ENCODE results near the gene TPPP.
"Not testable (repeated sequence)": the region's sequence is repeated elsewhere in the genome, so short reads cannot be mapped to it uniquely, and the experiment has no call there.

TPPP gene

DNA sequence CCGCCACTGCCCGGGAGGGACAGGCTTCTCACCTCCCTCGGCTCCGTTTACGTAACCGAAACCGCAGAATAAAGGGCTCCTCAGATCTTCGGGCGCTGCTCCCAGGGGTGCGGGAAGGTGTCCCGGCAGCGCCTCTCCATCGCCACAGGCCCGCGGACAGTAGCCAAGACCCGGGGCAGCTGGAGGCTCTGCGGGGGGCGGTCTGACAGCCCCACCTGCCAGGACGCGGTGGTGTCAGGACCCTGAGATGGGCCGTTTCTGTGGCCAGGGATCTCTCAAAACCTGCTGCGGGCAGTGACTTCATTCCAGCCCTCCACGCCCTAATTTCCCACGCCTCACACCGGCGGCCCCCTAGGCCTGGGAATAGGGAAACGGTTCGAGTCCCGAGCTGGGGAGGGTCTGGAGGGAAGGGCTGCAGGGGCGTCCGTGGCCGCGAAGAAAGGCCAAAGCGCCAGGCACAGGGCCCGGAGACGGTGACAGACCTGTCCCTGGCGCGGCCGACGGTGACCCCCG lies 567 bp downstream of the TPPP start:
- DNase-seq (ENCODE audit: low spot score) = not testable (repeated sequence)

- DNase-seq (ENCODE audit: low spot score) = no peak
Measured at GRCh38 chr5:691817-692528, 1.2 kb downstream of the TPPP start.

DNA sequence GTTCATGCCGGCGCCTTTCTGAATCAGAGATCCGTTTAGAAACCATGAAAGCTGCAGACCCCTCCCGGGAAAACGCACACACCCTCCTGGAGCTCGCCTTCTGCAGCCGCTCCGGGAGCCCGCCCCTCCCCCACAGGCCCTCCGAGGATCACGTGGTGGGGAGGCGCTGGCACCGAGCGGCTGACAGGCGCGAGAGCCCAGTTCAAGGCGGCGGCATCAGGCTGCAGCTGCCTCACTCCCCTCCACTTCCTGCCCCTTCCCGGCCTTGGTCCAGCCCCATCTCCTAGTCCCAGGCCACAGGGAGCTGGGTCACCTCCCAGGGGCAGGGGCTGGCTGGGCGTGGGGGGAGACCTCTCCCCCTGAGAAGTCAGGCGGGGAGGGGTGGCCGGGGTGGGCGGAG lies 2.1 kb downstream of the TPPP start:
- not testable (repeated sequence) for DNase-seq (ENCODE audit: low spot score)

DNA sequence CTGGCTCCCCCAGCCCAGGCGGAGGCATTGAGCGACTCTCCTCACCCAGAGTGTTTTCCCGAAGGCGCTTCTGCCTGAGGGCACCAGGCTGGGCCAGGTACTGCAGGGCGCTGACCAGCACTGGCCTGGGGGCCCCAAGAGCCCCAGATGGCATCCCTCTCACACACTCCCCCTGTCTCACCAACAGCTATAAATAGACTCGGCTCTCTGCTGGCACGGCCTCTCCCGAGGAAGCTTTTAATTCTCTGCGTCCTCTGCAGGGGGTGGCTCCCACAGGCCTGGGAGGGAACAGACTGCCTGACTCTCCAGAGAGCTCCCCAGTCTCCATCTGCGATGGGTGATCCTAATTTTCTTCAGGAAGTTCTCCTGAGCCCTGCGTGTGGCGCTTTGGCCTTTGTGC lies 2.9 kb downstream of the TPPP start:
- not testable (repeated sequence) for DNase-seq (ENCODE audit: low spot score)

- not testable (repeated sequence) for DNase-seq (ENCODE audit: low spot score)
Measured at GRCh38 chr5:688348-689010, 4.7 kb downstream of the TPPP start.

GRCh38 chr5:686936-687335 lies 6.2 kb downstream of the TPPP start:
- not testable (repeated sequence) for DNase-seq (ENCODE audit: low spot score)

DNA sequence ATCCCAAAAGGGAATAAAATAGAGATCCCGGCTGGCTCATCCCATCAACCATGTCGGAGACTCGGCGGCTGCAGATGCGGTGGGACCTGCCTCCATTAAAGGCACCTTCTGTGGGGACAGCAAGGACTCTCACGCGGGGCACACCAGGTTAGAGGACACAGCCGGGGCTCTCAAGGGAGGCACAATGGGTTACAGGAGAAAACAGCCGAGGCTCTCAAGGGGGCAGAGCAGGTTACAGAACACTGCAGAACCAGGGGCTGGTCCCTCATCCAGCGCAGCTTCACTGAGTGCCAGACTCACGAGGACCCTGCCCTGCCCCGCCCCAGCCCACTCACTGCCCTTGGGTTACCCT lies 7.0 kb downstream of the TPPP start:
- DNase-seq (ENCODE audit: low spot score) = not testable (repeated sequence)

DNA sequence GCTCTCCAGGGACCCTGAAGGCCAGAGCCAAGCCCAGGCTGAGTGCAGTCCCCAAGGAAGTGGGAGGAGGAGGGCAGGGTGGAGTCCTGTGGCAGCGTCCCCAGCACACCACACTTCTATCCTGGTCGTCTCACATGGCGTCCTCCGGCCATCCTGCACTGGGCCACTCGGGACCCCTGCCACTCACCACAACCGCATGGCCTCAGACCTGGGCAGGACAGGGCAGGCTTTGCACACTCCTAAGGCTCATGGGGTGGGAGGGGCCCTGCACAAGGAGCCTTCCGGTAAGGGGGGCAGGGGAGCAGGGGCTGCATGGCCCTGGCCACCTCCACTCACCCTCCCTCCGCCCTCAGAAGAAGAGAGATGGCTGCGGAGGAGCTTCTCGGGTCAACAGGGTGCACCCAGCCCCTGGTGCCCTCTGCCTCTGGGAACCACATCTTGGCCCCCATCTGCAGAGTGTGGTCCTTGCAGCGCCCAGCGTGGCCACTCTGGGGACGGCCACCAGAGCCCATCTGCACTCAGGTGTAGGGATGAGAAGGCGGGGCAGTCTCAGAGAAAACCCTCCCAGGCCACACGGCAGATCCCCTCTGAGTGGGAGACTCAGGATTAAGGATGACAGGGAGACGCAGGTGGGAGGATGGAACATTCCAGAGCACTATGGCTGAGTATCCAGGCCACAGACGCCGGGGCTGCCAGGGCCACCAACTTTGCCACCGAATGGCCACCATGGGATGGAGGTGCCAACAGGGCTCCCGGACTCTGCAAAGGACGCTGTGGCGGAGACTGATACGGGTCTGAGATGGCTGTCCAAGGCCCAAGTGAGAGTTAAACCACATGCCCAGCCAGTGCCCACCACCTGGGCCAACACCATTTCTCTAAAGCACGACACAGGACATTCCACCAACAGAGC lies 7.6 kb downstream of the TPPP start:
- no peak for DNase-seq (ENCODE audit: low spot score)

DNA sequence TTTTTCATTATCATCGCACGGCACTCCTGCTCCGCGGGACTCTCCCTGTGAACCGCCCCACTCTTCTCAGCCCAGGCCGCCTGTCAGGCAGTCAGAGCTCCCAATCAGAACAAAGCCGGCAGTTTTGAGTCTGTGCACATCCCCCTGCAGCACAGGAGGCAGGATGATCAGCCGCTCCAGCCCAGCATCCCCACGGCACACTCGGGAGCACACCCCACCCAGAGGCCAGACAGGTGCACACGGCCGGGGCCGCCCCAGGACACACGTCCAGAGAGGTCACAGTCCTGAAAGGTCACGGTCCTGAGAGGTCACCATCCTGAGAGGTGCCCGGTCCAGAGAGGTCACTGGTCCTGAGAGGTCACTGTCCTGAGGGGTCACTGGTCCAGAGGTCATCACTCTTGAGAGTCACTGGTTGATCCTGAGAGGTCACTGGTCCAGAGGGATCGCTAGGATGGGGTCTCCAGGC lies 8.4 kb downstream of the TPPP start:
- no peak for DNase-seq (ENCODE audit: low spot score)

- no peak for DNase-seq (ENCODE audit: low spot score)
Measured at GRCh38 chr5:683551-684481, 9.3 kb downstream of the TPPP start.

- DNase-seq (ENCODE audit: low spot score) = not testable (repeated sequence)
Measured at GRCh38 chr5:682651-683358, 10.3 kb downstream of the TPPP start.

DNA sequence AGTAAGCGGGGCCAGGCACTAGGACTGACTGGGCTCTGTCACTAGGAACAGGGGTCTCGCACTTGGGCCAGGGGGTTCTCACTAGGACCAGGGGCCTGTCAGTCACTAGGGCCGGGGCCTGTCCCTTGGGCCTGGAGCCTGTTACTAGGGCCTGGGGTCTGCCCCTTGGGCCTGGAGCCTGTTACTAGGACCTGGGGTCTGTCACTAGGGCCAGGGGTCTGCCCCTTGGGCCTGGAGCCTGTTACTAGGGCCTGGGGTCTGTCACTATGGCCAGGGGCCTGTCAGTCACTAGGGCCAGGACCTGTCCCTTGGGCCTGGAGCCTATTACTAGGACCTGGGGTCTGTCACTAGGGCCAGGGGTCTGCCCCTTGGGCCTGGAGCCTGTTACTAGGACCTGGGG lies 10.9 kb downstream of the TPPP start:
- DNase-seq (ENCODE audit: low spot score) = not testable (repeated sequence)

DNA sequence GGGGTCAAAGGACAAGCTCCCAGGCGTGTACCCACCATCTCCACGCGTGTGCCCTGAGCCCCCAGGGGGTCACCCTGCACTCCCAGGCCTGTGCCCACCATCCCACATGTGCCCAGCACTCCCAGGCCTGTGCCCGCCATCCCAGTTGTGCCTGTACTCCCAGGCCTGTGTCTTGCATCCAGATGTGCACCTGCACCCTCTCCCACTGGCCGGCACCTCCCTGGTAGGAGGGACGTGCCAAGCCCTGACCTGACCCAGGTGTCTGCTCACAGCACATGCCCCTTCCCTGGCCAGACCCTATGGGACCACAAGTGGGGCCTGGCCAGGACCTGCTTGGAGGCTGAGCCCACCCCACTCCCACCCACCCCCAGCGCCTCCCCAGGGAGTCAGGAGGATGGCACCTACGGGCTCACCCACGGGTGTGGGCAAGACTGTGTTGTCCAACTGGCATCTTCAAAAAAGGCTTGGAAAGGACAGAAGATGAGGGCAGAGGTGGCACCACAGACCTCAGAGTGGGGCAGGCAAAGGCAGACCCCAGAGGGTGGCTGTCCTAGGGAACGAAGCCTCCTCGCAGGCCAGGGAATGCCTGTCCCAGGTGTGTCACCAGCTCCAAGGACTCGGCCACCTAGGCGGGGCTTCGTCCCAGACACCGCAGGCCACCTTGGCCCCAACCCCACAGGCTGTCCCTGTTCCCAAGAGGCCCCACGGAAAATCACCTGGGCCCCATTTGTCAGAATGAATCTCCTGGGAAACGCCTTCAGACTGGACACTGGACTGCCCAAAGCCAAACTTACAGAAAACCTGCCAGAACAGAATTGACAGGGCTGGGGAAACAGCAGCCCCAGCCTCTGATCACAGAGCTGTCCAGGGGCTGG lies 11.6 kb downstream of the TPPP start:
- not testable (repeated sequence) for DNase-seq (ENCODE audit: low spot score)

GRCh38 chr5:680836-681235 lies 12.3 kb downstream of the TPPP start:
- DNase-seq (ENCODE audit: low spot score) = not testable (repeated sequence)

DNA sequence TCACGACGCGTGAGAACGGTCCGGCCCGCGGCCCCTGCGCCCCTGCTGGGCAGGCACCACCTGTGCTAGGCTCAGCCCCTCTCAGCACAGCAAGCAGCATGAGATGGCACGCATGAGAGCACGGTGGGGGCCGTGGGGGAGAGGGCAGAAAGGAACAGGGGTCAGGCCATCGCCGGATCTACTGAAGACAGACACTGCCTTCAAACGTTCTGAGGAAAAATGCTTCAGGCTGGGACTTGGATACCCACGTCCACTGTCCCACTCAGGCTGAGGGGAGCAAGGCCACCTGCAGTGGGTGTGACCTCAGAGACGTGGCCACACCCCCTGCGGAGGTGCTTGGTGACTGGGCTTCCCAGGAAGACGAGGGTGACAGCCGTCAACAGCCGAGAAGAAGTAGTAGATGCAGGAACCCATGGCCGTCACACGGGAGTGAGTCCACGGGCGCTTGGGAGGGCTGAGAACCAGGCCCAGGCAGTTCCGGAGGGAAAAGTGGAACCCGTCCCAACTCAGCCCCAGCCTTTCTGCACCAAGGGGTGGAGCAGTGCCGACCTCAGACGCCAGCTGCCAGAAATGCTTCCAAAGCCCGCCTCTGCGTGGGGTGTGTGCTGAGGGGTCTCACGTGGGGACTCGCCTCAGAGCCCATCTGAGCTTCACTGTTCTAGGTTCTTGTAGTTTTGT lies 12.9 kb downstream of the TPPP start:
- DNase-seq (ENCODE audit: low spot score) = not testable (repeated sequence)

DNA sequence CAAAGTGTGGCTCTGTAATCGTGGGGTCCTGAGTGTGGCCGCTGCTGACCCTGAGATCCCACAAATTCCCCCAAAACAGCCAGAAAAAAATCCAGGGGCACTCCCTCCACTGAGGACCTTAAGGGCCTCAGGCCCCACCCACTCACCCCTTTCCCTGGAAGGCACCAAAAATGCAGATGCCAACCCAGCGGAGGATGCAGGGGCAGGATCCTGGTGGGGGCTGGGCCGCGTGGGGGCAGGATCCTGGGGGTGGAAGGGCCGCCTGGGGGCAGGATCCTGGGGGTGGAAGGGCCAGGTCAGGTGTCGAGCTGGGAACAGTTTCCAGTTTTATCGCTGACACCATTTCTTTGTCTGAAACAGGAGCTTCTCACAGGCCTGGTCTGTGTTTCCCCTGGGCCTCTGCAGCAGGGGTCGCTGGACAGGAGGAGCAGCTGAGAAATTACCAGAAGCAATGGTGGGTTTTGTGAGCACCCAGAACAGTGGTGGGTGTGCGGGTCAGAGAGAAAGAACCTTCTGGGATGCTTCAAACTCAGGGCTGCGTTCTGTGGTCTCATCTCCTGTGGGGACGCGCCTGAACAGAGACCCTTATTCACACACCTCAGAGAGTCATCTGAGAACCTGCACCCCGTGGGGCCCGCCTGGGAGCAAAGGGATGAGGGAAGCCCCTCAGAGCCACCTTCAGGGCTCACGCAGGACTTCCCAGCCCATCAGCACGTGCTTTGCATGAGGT lies 13.8 kb downstream of the TPPP start:
- DNase-seq (ENCODE audit: low spot score) = not testable (repeated sequence)

- DNase-seq (ENCODE audit: low spot score) = not testable (repeated sequence)
Measured at GRCh38 chr5:678521-678920, 14.6 kb downstream of the TPPP start.

Data from kidney capillary endothelial cell (primary cell).